ENCODE measurements around the gene DHRS1.

DNA sequence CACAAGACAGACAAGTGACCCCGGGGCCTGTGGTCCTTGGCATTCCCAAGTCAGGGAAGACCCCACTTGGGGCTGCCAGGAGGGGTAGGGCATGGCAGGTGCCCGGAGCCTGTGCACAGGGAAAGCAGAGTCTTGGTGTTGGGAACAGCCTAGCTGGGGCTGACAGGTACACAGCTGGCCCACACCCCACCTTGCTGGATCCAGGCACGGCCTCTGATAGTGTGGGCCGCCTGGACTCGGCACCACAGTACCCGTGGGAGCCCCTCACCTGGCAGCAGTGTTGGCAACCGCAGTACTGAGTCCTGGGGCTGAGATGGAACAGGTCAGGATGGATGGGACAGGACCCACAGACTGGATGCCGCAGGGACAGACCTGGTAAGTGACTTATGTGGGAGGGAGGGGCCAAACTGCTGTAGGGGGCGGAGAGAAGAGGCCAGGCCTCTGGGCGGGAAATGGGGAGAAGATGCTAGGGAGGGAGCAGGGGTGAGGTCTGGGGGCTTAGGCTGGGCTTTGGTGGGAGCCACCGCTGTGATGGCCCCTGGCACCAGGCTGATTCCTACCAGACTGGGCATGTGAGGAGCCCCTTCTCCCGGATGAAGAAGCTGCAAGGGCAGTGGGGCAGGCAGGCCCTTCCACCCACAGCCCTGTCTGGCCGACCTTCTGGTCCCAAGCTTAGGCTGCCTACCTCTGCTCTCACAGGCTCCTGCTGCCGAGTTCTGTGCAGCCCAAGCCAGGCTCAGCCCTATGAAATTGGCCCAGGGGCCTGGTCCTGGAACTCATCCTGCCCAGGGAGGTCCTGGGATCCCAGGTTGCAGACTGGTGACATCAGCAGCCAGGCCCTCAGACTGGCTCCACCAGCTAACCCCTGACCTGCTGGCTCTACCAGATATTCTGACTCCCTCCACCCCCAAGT lies 36.5 kb downstream of the DHRS1 start, which contains the start of gene TGM1:
- TF ChIP-seq, protein P1, sequence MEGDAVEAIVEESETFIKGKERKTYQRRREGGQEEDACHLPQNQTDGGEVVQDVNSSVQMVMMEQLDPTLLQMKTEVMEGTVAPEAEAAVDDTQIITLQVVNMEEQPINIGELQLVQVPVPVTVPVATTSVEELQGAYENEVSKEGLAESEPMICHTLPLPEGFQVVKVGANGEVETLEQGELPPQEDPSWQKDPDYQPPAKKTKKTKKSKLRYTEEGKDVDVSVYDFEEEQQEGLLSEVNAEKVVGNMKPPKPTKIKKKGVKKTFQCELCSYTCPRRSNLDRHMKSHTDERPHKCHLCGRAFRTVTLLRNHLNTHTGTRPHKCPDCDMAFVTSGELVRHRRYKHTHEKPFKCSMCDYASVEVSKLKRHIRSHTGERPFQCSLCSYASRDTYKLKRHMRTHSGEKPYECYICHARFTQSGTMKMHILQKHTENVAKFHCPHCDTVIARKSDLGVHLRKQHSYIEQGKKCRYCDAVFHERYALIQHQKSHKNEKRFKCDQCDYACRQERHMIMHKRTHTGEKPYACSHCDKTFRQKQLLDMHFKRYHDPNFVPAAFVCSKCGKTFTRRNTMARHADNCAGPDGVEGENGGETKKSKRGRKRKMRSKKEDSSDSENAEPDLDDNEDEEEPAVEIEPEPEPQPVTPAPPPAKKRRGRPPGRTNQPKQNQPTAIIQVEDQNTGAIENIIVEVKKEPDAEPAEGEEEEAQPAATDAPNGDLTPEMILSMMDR (conservative IDR thresholded peaks at IDR 0.05) = no peak
- no peak for TF ChIP-seq EZH2 (IDR thresholded peaks at IDR 0.05; ENCODE audit: low read depth)

All from PC-9 (cell line).